OCI-LY7 (cell line): ENCODE data around the gene AKAP12.

ENCODE experiments used
- EZH2phosphoT487 ChIP-seq: fragments of 200-600 bp; sonication (generic); IDR thresholded peaks from 2 replicates; pipeline ENCODE4 v1.6.1; 2018; ENCODE audit warnings: low read depth, borderline replicate concordance, mild to moderate bottlenecking, mixed run types, antibody characterized with exemption, low read length, moderate library complexity, mixed read lengths
- TF ChIP-seq, protein P1 (sequence below): fragments of 200-600 bp; sonication (generic); conservative IDR thresholded peaks from 2 replicates; pipeline ENCODE4 v1.5.1; 2014; ENCODE audit warnings: mild to moderate bottlenecking, antibody characterized with exemption, low read length, moderate library complexity, mixed read lengths

DNA sequence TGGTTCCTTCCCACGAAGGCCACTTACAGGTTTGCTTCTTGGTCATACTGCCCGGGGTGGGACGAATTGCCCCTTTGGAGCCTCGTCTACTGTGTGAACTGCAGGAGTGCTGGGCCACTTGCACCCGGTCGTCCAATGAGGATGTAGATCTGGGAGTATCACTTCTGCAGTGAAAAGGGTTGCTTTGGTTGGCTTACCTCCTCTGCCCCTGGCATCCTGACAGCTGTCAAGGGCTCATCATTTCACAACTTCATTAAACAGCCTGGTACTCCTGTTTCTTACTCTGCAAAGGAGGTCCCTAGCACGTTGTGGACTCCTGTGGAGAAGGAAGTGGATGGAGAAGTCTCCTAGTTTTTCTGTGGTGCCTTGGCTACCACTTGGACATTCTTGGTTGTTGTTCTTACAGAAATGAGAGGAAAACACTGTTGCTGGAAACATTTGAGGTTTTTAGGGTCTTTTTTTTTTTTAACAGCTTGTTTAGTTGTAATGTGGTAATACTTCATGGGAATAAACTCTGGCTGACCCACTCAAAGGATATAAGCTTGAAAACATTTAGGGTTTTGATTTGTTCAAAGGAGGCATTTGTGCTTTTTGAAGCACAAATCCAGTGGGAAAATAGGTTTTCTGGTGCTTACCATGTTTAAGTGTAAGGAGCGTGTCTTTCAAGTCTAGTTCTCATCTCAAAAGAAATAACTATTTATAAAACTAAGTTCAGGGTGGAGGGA, 60.7 kb downstream of the AKAP12 start:
- TF ChIP-seq, protein P1, sequence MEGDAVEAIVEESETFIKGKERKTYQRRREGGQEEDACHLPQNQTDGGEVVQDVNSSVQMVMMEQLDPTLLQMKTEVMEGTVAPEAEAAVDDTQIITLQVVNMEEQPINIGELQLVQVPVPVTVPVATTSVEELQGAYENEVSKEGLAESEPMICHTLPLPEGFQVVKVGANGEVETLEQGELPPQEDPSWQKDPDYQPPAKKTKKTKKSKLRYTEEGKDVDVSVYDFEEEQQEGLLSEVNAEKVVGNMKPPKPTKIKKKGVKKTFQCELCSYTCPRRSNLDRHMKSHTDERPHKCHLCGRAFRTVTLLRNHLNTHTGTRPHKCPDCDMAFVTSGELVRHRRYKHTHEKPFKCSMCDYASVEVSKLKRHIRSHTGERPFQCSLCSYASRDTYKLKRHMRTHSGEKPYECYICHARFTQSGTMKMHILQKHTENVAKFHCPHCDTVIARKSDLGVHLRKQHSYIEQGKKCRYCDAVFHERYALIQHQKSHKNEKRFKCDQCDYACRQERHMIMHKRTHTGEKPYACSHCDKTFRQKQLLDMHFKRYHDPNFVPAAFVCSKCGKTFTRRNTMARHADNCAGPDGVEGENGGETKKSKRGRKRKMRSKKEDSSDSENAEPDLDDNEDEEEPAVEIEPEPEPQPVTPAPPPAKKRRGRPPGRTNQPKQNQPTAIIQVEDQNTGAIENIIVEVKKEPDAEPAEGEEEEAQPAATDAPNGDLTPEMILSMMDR, result no peak
- TF ChIP-seq EZH2phosphoT487, result no peak
